ENCODE data around the gene RIMBP2.

The RIMBP2 gene

DNA sequence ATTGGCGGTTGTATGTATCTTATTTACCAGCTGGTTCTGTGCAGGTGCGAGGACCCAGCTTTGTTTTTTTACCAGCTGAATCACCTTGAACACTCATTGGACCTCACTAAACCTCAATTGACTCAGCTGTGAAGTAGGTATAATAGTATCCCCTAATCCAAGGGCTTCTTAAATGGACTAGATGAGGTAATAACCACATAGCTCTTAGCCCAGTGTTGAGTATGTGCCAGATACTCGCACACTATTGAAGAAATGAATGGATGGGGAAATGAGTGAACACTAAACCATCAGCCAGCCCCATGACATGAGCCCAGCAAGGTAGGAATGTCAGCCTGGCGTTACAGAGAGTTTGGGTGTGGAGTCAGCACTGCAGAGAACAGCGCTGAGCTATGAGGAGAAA lies 79.7 kb downstream of the RIMBP2 start:
- TF ChIP-seq CTCF (IDR thresholded peaks at IDR 0.05; ENCODE audit: low read depth, low read length): no peak
- DNase-seq (ENCODE audit: extremely low read depth, low read depth): no peak

DNA sequence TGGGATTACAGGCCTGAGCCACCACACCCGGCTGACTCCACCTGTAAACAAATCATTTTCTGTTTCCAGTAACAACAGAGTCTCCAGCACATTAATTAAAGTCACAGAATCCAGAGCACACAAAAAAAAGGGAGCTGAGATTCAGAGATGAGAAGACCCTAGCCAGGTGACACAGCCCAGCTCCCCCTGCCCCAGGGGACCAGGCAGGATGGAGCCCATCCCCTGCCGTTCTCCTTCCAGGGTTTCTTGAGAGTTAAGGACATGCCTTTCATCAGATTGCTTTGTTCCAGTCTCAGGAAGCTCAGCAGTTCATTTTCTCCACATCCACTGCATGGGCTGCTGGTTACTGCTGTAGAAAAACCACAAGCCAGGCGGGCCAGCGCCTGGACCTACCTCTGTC lies 81.2 kb downstream of the RIMBP2 start:
- TF ChIP-seq CTCF (IDR thresholded peaks at IDR 0.05; ENCODE audit: low read depth, low read length): no peak
- no peak for DNase-seq (ENCODE audit: extremely low read depth, low read depth)

GRCh38 chr12:130633771-130634170 lies 82.3 kb downstream of the RIMBP2 start:
- no peak for DNase-seq (ENCODE audit: extremely low read depth, low read depth)
- no peak for TF ChIP-seq CTCF (IDR thresholded peaks at IDR 0.05; ENCODE audit: low read depth, low read length)

GRCh38 chr12:130632642-130633041 lies 83.5 kb downstream of the RIMBP2 start:
- TF ChIP-seq CTCF (IDR thresholded peaks at IDR 0.05; ENCODE audit: low read depth, low read length): no peak
- no peak for DNase-seq (ENCODE audit: extremely low read depth, low read depth)

DNA sequence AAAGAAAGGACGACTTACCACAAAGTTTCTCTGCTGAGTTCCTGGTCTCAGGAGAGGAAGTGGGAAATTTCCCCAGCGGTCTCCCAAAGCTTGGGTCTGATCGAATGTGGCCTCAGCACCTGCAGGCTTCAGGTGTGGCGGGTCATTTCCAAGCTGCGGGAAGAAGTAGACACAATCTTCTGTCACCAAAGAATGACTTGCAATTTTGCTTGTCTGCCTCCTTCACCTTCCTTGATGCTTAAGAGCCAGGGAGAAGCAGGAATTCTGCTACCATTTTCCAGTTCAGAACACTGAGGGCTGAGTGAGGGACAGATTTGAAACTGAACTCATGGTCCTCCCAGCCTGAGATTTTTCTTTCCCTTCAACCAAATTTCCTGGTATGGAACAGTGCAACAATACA lies 87.8 kb downstream of the RIMBP2 start:
- no peak for TF ChIP-seq CTCF (IDR thresholded peaks at IDR 0.05; ENCODE audit: low read depth, low read length)
- no peak for DNase-seq (ENCODE audit: extremely low read depth, low read depth)

DNA sequence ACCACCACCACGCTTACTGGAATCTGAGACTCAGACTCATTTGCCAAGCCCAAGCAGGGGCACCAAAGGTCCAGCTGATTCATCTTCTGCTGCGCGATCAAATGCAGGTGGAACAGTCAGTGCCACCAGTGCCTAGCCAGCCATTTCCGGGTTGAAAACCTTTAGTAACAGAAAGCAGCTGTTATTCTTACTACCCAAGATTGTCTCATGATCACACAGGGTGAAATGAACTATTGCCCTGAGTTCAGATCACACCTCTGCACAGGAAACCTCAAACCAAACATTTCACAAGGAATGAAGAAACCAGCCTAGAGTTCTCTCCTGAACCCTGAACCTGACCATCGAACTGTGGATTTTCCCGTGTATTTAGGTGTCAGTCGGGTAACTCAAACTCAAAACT lies 88.9 kb downstream of the RIMBP2 start:
- DNase-seq (ENCODE audit: extremely low read depth, low read depth): no peak

GRCh38 chr12:130626601-130627000 lies 89.5 kb downstream of the RIMBP2 start:
- no peak for TF ChIP-seq CTCF (IDR thresholded peaks at IDR 0.05; ENCODE audit: low read depth, low read length)

More for the DNA sequence above, 88.9 kb downstream of the RIMBP2 start:
- TF ChIP-seq CTCF (IDR thresholded peaks at IDR 0.05; ENCODE audit: low read depth, low read length): no peak

More at GRCh38 chr12:130626601-130627000, 89.5 kb downstream of the RIMBP2 start:
- no peak for DNase-seq (ENCODE audit: extremely low read depth, low read depth)
